Myometrial cell (primary cell): ENCODE results near the gene VPS33A. TPM values are rescaled to one million over a fixed set of nuclear protein-coding genes. Genes with fewer than 3 reads are reported as not detected.

Experiments used
- total RNA-seq: library from RNA; depleted of rRNA; stranded (reverse); fragments of >200 nt; gene quantifications from 2 replicates; pipeline ENCODE4 v1.2.3, GENCODE V29; 2015

The VPS33A gene
- 18.7 and 26.4 TPM in 2 replicates for total RNA-seq

DNA sequence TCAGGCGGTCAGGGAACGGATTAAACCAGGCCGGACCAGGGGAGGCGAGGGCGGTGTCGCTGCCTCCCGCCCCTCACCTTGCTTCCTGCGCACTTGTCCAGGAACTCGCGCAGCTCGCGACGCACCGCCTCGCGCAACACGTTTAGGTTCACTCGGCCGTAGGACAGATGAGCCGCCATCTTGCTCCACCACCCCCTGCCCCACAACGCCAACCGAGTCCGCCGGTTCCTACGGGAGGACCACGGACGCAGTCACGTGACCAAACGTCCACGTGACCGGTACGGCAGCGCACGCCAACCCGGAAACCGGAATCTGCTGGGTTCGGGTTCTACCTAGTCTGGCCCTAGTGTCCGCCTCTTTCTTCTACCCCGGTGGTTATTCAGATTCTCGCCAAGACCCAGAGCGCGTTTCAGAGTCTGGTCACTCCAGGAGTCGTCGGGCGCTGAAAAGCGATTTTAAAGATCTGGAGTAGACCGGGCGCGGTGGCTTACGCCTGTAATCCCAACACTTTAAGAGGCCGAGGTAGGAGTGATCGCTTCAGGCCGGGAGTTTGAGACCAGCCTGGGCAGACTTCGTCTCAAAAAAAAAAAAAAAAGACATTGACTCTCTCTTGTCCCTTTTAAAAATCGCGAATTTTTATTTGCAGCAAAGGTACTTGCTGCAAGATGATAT lies at the start of gene VPS33A:
Gene VPS33A (minus strand): TSS at position 265 of the 672 bp plus-strand sequence. CDS start 86 bp downstream, at position 179.

DNA sequence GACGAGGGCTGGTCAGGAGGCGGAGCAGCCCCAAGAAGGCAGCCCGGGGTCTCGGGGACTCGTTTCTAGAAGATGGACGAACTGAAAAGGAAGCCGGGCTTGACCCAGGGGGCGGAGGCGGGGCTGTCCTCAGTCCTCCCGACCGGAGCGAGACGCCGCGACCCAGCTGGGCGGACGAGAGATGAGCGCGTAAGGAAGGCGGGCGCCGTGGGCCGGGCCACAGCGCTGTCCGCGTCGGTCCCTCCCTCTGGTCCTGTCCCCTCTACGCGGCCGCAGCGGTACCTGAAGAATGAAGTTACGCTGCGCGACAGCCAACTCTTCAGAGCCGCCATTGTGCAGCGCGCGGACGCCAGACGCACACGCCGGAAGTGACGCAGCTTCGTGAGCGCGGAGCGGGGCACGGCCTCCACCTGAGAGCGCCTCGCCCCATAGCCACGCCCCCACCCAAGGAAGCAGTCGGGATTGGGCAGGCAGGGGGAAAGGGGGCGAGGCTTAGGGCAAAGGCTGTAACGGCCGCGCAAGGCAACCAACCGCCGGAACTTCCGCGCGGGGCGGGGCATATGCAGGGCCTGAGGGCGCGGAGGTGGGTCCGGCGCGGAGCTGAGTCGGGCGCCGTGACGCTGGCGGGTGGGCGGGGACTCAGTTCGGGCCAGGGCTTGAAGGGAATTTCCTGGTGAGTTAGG lies 40.5 kb downstream of the VPS33A start, which contains the start of gene DIABLO:
Gene DIABLO (minus strand): TSS at position 370 of the 683 bp plus-strand sequence. CDS start 38 bp downstream, at position 332.

DNA sequence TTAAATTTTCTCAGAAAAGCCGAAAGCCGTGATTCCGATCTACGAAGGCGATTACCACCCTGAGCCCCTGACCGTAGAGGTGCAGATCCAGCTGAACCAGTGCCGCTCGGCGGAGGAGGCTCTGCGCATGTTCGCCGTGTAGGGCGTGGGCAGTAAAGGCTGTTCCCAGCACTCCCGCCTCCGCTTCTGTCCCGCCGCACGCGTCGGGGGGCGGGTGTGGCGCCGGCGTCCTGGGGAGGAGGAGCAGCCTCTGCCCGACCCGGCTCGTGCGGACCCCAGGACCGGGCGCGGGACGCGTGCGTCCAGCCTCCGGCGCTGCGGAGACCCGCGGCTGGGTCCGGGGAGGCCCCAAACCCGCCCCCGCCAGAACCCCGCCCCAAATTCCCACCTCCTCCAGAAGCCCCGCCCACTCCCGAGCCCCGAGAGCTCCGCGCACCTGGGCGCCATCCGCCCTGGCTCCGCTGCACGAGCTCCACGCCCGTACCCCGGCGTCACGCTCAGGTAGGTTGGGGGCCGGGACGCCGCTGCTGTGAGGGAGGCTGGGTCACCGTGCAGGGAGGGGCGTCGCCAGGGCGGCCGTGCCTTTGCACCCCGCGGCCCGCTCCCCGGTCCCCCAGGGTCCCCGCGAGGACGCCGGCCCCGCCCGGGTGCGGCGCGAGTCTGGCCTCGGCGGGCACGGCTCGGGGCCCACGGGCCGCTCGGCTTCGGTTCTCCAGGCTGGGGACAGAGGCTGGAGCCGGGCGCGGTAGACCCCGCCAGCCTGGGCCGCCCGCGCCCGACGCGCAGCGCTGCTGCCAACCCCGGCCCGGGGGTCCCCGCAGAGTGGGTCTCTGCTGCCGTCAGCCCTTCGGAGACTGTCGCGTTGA lies 62.8 kb downstream of the VPS33A start, which contains the start of gene B3GNT4:
Gene B3GNT4 (plus strand): TSS at position 409 of the 866 bp plus-strand sequence. CDS start 910 bp downstream, outside the sequence.

DNA sequence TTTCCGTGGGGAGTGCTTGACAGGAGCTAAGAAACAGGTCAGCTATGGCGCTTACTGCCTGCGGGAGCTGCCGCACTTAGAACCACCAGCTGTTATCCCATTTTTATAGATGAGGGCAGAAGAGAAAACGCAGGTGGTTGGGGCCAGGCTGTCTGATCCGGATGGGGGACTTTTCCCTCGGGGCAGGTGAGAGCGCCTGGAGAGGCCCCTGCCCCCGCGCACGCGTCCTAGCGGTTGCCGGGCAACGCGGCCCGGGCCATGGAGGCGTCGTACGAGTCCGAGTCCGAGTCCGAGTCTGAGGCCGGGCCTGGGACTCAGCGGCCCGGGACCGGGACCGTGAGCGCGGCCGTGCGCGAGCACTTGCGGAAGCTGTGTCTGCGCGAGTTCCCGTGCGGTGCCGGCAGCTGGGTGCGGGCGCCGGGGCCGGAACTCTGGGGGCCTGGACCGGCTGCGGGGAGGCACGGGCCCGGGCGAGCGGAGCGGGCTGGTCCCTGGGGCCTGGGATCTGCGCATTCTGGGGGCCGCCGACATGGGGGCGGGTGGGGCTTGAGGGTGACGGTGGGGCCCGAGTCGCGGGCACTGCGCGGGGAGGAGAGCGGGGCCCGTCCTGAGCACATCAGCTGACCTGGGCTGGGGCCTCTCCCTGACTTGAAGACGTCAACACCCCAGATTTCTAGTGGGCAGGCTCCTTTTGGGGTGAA lies 83.3 kb downstream of the VPS33A start, which contains the start of gene LRRC43:
Gene LRRC43 (plus strand): TSS at position 237 of the 701 bp plus-strand sequence. CDS start 22 bp downstream, at position 259.

Other genes with a start within 250 kb of the VPS33A start
- gene BCL7A, start 244.6 kb downstream of the VPS33A start, total RNA-seq = 0.29 and 1.9 TPM in 2 replicates
- gene MLXIP, start 187.7 kb downstream of the VPS33A start, total RNA-seq = 13.3 and 17.7 TPM in 2 replicates
- not detected in 2 replicates for gene IL31, start 92.3 kb downstream of the VPS33A start, total RNA-seq
- 8.3 and 11.5 TPM in 2 replicates for gene LRRC43, start 83.4 kb downstream of the VPS33A start, total RNA-seq
- not detected in 2 replicates for gene B3GNT4, start 62.8 kb downstream of the VPS33A start, total RNA-seq
- 61.1 and 70.1 TPM in 2 replicates for gene DIABLO, start 40.4 kb downstream of the VPS33A start, total RNA-seq
- gene CLIP1, start 156.2 kb upstream of the VPS33A start, total RNA-seq = 20.2 and 43.2 TPM in 2 replicates
- gene ZCCHC8, start 234.4 kb upstream of the VPS33A start, total RNA-seq = 15.9 and 16.0 TPM in 2 replicates